ENCODE results near the gene CTNNA3.
A peak's percentile ranks its signal among the peaks of the same experiment; 100 is the strongest.
"Not testable (repeated sequence)": the region's sequence is repeated elsewhere in the genome, so short reads cannot be mapped to it uniquely, and the experiment has no call there.

The CTNNA3 gene

DNA sequence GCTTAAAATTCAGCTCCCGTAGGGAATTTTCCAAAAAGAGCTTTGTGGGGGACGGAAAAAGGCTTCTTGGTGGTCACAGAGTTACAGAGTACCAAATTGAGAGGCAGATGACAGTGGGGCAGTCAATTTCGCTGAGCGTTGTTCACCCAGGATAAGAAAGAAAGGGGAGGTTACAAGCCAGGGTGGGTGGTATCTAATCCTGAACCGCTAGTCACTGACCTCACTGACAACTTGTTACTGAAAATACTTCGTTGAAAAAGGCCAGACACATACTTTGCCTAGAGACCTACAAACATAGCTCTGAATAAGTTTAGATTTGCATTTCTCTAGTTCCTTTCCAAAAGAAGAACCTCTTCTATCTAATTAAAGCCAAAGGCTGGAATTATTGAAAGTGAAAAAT is at the start of gene CTNNA3:
Gene CTNNA3, minus strand, starts transcription at position 167 of the 400 bp plus-strand sequence.
- DNase-seq: no peak

GRCh38 chr10:67735430-67735829 is 39.4 kb upstream of the CTNNA3 start:
- no peak for DNase-seq

GRCh38 chr10:67733511-67733910 is 37.5 kb upstream of the CTNNA3 start:
- DNase-seq: no peak

DNA sequence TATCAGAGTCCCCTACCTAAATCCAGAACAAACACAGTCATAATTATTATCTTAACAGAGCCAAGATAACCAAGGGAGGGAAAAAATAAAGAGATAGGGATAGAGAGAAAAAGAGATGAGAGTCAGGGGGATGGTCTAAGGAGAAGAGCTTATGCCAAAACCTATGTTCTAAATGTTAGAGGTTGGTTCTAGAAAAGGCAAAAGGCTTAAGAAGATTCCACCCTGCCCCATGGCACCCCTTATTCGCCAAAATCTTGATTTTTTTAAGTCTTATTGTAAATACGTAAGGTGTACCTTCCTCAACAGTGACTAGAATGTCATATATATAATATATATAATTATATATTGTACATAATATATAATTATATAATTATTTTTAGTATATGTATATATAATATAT is 29.6 kb upstream of the CTNNA3 start:
- DNase-seq: no peak

- DNase-seq: no peak
These were observed 27.6 kb upstream of the CTNNA3 start for GRCh38 chr10:67723601-67724000.

GRCh38 chr10:67722113-67722512 is 26.1 kb upstream of the CTNNA3 start:
- DNase-seq: no peak

DNA sequence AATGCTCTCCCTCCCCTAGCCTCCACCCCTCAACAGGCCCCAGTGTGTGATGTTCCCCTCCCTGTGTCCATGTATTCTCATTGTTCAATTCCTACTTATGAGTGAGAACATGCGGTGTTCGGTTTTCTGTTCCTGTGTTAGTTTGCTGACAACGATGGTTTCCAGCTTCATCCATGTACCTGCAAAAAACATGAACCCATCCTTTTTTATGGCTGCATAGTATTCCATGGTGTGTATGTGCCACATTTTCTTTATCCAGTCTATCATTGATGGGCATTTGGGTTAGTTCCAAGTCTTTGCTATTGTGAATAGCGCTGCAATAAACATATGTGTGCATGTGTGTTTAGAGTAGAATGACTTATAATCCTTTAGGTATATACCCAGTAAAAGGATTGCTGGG is 20.5 kb upstream of the CTNNA3 start:
- DNase-seq: not testable (repeated sequence)

DNA sequence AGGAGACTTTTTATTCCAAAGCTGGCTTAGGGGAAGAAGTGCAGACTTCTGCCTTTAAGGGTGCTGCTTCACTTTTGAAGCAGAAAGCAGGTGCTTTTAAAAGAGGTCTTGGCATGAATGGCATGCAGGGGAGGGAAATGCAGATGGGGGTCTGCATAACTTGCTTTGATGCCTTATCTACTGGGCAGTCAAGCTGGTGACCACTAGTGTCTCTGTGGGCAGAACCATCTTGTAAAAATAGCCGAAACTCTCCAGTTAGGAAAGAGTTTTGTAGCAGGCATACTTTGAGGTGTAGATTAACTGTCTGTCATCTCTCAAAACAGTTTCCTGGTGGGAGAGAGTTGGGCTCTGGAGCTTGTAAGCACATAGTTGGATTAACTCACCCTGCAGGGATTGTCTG is 9.9 kb upstream of the CTNNA3 start:
- no peak for DNase-seq

- not testable (repeated sequence) for DNase-seq
These were observed 3.7 kb upstream of the CTNNA3 start for GRCh38 chr10:67699613-67700270.

GRCh38 chr10:67698164-67698563 is 2.2 kb upstream of the CTNNA3 start:
- DNase-seq: no peak

- DNase-seq: peak; percentile 19 to 77 (median 36)
These were observed 1.7 kb upstream of the CTNNA3 start for GRCh38 chr10:67697724-67698131.

GRCh38 chr10:67696679-67697078 is 684 bp upstream of the CTNNA3 start:
- no peak for DNase-seq

DNA sequence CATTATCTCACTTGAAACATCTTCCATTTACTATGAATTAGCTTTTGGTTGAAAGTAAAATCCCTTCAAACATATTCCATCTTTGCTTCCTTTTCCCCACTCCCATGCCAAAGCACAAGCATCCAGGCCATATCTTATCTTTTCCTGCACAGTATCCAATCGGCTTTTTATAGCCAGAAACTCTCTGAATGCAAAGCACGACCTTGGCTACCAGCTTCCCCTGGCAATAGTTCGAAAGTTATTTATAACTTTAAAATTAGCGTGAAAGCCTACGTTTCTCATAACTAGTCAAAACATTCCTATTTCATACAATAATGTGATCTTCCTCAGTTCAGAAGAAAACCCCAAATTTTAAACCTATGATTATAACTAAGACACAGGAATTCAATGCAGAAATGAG is 440 bp downstream of the CTNNA3 start:
- DNase-seq: no peak

DNA sequence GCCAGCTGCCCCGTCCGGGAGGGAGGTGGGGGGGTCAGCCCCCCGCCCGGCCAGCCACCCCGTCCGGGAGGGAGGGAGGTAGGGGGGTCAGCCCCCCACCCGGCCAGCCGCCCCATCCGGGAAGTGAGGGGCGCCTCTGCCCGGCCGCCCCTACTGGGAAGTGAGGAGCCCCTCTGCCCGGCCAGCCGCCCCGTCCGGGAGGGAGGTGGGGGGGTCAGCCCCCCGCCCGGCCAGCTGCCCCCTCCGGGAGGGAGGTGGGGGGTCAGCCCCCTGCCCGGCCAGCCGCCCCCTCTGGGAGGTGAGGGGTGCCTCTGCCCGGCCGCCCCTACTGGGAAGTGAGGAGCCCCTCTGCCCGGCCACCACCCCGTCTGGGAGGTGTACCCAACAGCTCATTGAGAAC is 4.1 kb downstream of the CTNNA3 start:
- DNase-seq: not testable (repeated sequence)

GRCh38 chr10:67690540-67690939 is 5.5 kb downstream of the CTNNA3 start:
- DNase-seq: not testable (repeated sequence)

DNA sequence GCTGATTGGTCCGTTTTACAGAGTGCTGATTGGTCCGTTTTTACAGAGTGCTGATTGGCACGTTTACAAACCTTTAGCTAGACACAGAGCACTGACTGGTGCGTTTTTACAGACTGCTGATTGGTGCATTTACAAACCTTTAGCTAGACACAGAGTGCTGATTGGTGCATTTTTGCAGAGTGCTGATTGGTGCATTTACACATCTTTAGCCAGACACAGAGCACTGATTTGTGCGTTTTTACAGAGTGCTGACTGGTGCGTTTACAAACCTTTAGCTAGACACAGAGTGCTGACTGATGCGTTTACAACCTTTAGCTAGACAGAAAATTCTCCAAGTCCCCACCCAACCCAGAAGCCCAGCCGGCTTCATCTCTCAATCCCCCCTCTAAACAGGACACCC is 11.9 kb downstream of the CTNNA3 start:
- DNase-seq: not testable (repeated sequence)

DNA sequence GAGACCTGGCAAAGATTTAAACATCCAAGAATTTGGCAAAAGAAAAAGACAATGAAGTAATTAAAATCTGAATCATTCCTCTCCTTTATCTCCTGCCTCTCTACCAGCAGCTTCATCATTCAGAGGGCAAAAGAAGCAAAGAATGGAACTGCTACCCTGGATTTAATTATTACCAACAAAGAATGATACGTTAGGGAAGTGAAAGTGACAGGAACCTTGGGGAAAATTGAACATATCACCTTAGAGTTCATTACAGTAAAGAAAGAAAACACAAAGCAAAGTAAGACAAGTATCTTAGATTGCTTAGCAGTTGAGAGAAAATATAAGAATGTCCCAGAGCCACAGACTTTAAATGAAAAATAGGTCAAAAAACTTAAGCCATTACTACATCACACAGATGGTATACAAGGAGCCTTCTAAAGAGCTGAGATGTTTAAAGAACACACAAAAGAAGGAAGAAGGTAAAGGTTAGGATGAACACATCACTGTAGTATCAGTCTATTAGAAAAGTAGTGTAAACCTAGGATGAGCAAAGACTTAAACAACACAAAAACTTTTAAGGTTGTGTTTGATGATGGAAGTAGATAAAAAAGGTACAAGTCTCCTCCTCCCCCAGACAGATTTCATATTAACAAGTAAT is 17.5 kb downstream of the CTNNA3 start:
- DNase-seq: no peak

DNA sequence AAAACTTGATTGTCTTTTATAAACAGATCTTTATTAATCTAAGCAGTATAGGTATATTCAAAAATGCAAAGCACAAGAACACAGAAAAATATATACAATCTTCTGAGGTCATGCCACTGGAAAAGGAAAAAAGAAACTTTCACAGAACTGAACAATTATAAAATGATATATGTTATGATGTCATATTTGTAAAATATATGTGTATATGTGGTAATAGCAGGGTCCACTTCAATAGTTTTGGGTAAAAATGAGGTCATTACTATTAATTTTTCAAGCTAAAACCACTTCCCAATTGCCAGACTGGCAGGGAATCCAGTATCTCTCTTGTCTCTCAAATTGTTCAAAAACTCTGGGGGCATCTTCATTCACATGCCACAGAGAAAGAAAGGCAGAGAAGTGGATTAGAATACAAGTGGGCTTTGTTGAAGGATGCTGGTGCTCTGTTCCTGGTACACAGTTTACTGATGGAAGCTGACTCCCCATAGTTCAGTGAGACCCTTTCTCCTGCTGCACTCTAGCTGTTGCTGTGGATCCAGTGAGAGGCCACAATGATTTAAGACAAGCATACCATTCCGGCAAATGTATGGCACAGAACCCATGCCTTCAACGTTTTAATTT is 19.7 kb downstream of the CTNNA3 start:
- no peak for DNase-seq

DNA sequence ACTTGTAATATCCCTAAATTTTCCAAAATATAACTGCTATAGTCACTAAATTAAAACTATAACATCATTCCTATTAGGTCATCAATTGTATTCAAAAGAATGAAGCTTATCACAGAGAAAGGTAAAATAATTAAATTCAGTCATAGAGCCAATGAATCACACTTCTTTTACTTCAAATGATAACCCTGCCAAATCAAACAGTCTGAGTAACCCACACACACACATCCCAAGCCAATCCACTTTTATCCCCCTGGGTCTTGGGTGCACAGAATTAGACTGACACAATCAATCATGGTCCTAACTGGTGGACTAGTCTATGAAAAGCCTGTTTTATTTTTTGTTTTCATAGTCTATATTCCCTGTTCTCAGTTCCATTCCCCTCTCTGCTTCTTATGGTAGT is 25.6 kb downstream of the CTNNA3 start:
- no peak for DNase-seq

DNA sequence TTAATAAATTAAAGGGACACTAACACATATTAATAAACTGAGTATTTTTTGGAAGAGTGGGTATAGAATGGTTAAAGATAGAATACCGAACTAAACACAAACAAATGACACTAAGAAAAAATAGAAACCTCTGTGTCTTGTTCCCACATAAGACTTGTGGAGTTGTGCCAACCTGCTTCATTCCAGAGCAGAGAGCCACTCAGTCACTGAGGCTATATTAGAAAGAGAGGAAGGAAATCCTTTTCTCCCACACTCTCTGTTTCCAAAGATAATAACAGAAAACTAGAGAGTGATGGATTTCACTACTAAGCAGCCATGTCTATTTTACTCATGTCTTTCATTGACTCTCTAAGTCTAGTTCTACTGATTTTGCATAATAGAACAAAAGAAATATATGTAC is 26.0 kb downstream of the CTNNA3 start:
- DNase-seq: no peak

- DNase-seq: no peak
These were observed 27.5 kb downstream of the CTNNA3 start for GRCh38 chr10:67668448-67668847.

- no peak for DNase-seq
These were observed 29.0 kb downstream of the CTNNA3 start for GRCh38 chr10:67667035-67667425.

DNA sequence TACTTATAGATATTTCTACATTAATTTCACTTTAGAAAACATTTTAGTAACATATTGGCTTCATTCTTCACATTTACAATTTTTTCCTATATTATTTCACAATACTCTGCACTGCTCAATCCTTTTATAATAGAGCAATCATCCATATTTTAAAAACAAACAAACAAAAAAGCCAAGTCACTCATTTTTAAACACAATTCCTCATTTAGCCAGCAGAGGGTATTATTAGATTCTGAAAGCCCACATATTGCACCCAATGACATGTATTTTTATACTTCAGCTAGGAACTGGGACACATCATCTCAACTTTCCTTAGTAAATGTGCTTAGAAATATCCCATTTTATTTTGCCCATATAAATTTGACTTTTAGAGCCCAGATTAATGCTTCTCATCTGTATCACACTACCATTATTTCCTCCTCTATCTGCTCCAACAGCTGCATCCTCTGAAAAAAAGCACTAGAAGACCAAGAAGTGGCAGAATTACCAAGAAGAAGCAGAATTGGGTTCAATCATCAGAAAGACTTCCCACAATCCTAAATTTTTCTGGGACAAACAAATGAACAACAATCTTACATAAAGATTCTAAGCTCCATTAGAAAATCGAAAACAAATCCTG is 29.5 kb downstream of the CTNNA3 start:
- DNase-seq: peak in 2 of 3 experiments; percentile 6 to 59

DNA sequence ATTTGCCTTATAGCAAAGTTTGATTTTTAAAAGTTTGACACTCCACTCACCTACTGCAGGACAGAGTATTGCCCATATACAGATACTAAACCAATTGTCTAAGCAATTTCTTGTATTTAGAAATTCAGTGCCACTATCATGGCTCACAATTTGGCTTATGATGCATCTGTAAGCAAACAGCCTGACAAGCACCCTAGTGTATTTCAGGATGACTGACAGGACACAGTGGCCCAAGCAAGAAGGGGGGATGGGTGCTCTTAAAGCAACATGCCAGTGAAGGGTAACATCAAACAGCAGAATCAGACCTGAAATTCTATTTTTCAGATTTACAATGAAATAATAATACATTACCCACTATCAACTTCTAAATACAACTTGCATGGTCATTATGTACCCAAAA is 30.5 kb downstream of the CTNNA3 start:
- DNase-seq: peak in 2 of 3 experiments; percentile 9 to 35

Measured in NCI-H1417 (cell line).